ENCODE results near the gene SERPINA6.

SERPINA6 gene

DNA sequence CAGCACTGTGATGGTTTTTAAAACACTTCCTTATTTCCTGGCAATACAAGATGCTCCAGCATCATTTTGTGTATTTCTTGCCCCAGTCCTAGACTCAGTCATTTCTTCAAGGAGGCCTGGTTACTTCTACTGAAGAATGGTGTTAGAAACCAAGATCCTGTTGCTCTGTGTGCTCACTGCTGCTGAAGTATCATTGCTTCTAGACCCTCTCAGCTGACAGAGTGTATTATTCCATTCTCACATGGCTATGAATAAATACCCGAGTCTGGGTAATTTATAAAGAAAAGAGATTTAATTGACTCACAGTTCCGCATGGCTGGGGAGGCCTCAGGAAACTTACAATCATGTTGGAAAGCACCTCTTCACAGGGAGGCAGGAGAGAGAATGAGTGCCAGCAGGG is 14.9 kb upstream of the SERPINA6 start:
- TF ChIP-seq, protein P1, sequence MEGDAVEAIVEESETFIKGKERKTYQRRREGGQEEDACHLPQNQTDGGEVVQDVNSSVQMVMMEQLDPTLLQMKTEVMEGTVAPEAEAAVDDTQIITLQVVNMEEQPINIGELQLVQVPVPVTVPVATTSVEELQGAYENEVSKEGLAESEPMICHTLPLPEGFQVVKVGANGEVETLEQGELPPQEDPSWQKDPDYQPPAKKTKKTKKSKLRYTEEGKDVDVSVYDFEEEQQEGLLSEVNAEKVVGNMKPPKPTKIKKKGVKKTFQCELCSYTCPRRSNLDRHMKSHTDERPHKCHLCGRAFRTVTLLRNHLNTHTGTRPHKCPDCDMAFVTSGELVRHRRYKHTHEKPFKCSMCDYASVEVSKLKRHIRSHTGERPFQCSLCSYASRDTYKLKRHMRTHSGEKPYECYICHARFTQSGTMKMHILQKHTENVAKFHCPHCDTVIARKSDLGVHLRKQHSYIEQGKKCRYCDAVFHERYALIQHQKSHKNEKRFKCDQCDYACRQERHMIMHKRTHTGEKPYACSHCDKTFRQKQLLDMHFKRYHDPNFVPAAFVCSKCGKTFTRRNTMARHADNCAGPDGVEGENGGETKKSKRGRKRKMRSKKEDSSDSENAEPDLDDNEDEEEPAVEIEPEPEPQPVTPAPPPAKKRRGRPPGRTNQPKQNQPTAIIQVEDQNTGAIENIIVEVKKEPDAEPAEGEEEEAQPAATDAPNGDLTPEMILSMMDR (IDR thresholded peaks at IDR 0.05) = no peak

DNA sequence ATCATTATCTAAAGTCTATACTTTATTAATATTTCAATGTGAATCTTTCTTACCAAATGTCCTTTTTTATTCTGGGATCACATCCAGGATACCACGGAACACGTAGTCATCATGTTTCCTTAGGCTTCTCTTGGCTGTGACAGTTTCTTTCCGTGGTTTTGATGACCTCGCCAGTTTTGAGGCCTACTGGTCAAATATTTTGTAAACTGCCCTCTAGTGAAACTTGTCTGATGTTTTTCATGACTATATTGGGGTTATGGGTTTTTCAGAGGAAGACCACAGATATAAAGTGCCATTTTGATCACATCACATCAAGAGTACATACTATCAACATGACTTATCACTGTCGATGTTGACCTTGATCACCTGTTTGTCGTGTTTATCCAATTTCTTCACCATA is 14.1 kb upstream of the SERPINA6 start:
- TF ChIP-seq, protein P1 (IDR thresholded peaks at IDR 0.05) = no peak

DNA sequence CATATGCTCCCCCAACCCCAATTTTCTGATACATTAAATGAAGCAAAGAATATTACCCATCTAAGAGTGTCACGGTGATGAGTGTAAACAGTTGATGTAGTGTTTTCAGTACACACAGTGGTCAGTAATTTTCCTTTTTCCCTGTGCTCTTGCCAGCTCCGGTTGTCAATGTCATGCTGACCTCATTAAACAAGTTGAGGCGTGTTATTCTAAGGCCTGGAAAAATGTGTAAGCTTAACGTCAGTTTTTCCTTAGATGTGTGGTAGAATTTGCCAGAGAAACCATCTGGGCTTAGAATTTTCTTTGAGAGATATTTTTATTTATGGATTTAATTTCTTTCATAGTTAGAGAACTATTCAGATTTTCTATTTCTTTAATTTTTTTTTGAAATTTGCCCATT is 11.7 kb upstream of the SERPINA6 start:
- TF ChIP-seq, protein P1 (IDR thresholded peaks at IDR 0.05) = no peak

DNA sequence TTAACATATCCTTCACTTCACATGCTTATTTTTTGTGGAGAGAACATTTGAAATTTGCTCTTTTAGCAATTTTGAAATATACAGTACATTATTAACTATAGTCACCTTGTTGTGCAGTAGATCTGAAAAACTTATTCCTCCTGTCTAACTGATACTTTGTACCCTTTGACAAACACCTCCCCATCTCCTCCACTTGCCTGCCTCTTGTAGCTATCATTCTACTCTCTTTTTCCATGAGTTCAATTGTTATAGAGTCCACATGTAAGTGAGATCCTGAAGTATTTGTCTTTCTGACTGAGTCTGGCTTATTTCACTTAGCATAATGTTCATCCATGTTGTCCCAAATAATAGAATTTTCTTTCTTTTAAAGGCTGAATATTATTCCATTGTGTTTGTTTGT is 9.5 kb upstream of the SERPINA6 start:
- TF ChIP-seq, protein P1 (IDR thresholded peaks at IDR 0.05) = no peak

DNA sequence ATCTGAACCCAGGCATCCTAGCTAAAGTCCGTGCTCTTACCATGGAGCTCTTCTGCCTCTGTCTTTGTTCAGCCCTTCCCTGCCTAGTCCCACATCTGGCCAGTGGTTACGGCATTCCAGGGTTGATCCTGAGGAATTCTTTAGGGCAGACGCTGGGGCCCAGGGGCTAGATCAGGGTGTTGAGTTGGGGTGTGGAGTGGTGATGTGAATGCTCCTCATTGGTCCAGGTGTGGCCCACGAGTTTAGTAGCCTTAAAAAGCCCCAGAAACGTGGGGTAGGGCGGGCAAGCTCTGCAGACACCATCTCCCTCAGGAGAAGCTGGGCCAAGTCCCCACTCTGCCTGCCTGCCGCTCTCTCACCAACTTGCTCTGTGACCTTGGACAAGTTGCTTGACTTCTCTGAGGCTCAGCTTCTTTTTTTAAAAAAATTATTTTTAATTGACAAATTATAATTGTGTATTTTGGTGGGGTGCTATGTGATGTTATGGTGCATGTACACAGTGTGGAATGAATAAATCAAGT is 9.0 kb upstream of the SERPINA6 start:
- TF ChIP-seq, protein P1 (IDR thresholded peaks at IDR 0.05) = no peak

DNA sequence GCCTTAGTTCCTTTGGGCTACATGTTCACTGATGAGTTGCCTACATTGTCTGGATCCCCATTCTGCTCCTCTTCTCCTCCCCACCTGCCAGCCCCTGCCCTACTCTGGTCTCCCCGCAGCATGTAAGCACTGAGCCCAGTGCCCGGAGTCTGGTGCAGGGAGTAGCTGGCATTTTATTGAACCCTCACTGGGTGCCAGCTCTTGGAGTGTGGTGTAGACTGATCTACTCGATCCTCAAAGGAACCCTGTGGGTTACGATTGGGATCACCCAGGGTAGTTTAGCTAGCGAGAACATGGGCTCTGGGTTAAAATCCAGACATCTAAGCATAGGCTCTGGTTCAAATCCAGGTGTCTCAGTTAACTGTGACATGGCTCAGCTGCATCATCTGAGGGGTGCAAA is 8.3 kb upstream of the SERPINA6 start:
- TF ChIP-seq, protein P1 (IDR thresholded peaks at IDR 0.05) = no peak

DNA sequence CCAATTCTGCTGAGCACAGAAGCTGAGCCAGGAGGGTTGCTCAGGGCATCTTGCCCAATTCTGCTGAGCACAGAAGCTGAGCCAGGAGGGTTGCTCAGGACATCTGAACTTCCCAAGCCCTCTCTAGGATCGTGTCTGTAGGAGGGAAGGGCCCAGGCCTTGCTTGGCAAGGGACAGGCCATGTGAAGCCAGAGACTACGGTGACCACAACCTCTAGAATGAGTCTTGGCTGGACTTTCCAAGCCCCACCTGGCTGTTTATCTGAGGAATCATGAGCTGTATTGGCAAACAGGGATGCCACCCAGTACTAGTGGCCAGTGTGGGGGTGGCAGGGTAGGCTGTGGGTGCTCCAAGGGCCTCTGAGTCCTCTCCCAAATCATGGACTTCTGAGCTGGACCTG is 7.7 kb upstream of the SERPINA6 start:
- TF ChIP-seq, protein P1 (IDR thresholded peaks at IDR 0.05) = no peak

DNA sequence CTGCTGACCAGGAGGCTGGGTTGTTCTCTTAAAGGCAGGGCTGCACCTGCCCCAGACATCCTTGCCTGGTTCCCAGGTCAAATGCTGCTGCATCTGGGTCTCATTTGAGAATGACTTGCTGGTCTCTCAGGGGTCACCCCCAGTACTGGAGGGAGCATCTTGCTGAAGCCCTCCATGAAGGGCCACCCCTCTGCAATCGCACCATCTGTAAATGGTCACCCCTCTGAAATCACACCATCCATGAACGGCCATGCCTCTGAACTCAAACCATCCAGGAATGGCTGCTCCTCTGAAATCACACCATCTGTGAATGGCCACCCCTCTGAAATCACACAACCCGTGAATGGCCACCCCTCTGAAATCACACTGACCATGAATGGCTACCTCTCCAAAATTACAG is 7.3 kb upstream of the SERPINA6 start:
- TF ChIP-seq, protein P1 (IDR thresholded peaks at IDR 0.05) = no peak

All from LNCAP (cell line).